Effector CD4-positive, alpha-beta T cell (primary cell): ENCODE measurements around the gene KRTAP20-4.

Source experiments
- DNase-seq: peaks from one replicate; pipeline ENCODE4 v3.0.0-alpha.2; 2020

KRTAP20-4 gene

DNA sequence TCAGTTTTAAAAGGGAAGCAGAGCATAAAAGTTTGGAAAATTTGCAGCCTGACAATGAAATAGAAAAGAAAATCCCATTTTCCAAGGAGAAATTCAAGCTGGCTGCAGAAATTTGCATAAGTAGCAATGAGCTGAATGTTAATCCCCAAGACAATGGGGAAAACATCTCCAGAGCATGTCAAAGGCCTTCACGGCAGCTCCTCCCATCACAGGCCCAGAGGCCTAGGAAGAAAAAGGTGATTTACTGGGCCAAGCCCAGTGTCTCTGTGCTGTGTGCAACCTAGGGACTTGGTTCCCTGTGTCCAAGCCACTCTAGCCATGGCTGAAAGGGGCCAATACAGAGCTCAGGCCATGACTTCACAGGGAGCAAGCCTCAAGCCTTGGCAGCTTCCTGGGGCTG is 48.3 kb downstream of the KRTAP20-4 start:
- no peak for DNase-seq
